ENCODE results near the gene ZSWIM5. TPM values are rescaled to one million over a fixed set of nuclear protein-coding genes. Genes with fewer than 3 reads are reported as not detected.

The ZSWIM5 gene
- total and polyA plus RNA-seq, 5 experiments from 2014 or later = 0.57 to 1.2 (median 0.85) TPM

DNA sequence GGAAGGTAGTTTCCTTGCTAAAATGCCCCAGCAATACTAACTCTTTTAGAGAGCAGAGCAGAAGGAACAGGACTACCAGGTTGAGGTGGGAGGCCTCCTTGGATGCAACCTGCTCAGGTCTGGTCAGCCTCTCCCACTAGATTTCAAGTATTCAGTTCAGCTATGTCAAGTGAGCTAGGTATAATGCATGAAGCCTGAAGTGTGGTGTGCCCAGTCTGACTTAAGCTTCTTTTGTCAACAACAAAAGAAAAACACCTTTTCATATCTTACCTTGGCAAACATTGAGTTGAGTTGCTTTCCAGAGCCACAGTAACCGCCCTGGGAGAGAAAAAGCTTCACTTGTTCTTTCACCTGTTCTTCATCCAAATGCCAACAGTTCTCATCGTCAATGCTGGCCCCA lies 146.6 kb downstream of the ZSWIM5 start:
- Mint-ChIP-seq H3K27me3 (no peaks in the 10 kb centered on the region), H3K9me3 (no peaks in the 10 kb centered on the region), H3K4me1 (no peaks in the 10 kb centered on the region), H3K27ac (peak overlapping the region in 1 of 10 donors; percentile 37), H3K36me3 (peaks cover 0 to 4% (median 0%) of the 10 kb centered on the region in 3 donors), H3K4me3 (no peak overlapping the region)
- ATAC-seq = no peak
- POLR2A ChIA-PET = no interaction called here
- DNase-seq = no peak

DNA sequence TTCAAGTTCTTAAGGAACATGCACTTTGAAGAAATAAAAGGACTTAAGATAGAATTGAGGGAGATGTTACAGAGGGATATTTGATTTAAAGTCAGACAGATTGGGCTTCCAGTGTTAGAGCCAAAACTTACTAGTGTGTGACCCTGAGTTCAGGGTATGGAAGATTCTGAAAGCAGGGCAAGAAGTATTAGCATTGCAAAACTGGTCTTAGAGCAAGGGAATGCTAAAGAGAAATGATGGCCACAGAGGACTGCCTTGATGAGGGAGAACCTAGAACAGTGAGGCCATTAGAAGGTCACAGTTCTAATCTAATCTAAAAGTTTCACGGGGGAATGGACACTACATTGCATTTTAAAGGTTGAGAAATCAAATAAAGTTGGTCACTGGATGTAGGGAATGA lies 148.9 kb downstream of the ZSWIM5 start:
- H3K4me1 Mint-ChIP-seq = peaks cover 0 to 9% (median 0%) of the 10 kb centered on the region in 4 donors
- peaks cover 0 to 4% (median 0%) of the 10 kb centered on the region in 3 donors for H3K36me3 Mint-ChIP-seq
- no peak overlapping the region for H3K27ac Mint-ChIP-seq
- ATAC-seq (no peak), DNase-seq (no peak)
- no peak overlapping the region for H3K4me3 Mint-ChIP-seq
- POLR2A ChIA-PET = no interaction called here
- no peaks in the 10 kb centered on the region for H3K27me3 Mint-ChIP-seq
- no peaks in the 10 kb centered on the region for H3K9me3 Mint-ChIP-seq

DNA sequence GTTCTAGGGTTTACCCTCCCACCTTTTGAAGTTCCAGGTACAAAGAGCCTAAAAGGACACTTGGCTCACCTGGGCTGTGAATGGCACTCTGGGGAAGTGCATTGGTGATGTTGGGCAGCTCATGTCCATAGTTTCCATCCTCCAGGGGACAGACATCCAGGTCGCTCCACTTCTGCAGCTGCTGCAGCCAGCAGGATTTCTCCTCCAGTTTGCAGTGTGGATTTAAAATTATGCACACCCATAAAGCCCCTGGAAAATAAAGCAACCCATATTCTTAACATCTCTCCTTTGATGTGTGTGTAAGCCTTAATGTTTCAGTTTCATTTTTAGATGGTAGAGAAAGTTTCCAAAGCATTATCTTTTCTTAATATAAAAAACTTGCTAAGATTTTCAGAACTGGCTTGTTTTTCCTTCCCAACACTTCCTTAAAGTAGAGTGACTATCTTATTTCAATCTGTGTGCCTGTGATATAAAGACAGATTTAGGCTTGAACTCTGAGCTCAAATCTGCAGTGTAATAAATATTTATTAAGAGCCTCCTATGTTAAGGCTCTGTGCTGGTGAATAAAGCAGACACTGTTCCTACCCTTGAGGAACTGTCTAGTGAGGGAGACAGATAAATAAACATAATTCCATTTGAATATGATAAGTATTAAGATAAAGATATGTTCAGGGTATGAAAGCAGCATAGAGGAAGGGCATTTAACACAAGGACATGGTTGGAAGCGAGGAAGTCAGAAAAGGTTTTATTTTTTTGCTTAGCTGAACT lies 155.2 kb downstream of the ZSWIM5 start:
- Mint-ChIP-seq H3K4me1 (peaks cover 4 to 27% (median 19%) of the 10 kb centered on the region in 4 donors), H3K27me3 (no peaks in the 10 kb centered on the region), H3K36me3 (peaks cover 0 to 4% (median 3%) of the 10 kb centered on the region in 3 donors), H3K4me3 (peak overlapping the region; percentile 50 to 82 (median 76)), H3K9me3 (no peaks in the 10 kb centered on the region), H3K27ac (peak overlapping the region; percentile 77 to 96 (median 89))
- DNase-seq = peak in 3 of 10 donors; percentile 29 to 51 (median 38)
- POLR2A ChIA-PET = interaction anchor here (1.8 kb wide), 1 partner anchor 39 kb away, joined by 5 read pairs; the partner anchor contains the start of gene UROD
- peak; percentile 84 to 85 for ATAC-seq

DNA sequence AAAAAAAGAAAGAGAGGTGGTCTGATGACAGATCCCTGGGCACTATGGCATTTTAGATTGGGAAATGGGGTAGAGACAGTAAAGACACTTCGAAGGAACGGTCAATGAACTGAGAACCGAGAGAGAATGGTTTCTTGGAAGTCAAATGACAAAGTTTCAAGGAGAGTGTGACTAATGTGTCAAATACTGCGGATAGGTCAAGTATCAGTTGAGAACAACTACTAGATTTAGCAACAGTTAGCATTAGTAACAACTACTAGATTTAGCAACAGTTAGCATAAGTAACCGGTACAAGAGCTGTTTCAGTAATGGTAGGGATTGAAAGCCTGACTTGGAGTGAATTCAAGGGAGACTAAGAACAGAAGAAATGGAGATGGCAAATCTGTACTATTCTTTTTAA lies 159.4 kb downstream of the ZSWIM5 start:
- Mint-ChIP-seq H3K9me3 (no peaks in the 10 kb centered on the region), H3K4me1 (peaks cover 4 to 25% (median 15%) of the 10 kb centered on the region in 4 donors), H3K36me3 (peaks cover 6 to 15% (median 10%) of the 10 kb centered on the region in 3 donors), H3K27me3 (no peaks in the 10 kb centered on the region), H3K27ac (no peak overlapping the region), H3K4me3 (no peak overlapping the region)
- POLR2A ChIA-PET = no interaction called here
- ATAC-seq = no peak
- no peak for DNase-seq

DNA sequence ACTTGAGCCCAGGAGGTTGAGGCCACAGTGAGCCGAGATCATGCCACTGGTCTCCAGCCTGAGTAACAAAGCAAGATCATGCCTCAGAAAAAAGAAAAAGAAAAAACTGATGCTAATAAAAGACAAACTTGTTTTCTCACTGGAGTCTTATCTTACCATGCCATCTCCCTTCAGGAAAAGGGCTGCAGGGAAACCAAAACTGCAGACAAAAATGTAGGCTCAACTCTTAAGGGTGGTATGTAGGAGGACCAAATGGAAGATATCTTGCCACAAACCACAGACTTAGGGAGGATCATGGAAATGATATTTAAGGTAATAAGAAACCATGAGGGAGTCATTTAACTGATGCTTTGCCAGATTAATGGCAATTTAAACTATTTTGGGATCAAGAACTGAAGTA lies 161.5 kb downstream of the ZSWIM5 start:
- H3K4me3 Mint-ChIP-seq = no peak overlapping the region
- ATAC-seq (no peak), DNase-seq (no peak)
- peaks cover 0 to 10% (median 2%) of the 10 kb centered on the region in 4 donors for H3K4me1 Mint-ChIP-seq
- H3K36me3 Mint-ChIP-seq = peaks cover 6 to 23% (median 12%) of the 10 kb centered on the region in 3 donors
- POLR2A ChIA-PET = no interaction called here
- no peaks in the 10 kb centered on the region for H3K27me3 Mint-ChIP-seq
- H3K9me3 Mint-ChIP-seq = no peaks in the 10 kb centered on the region
- H3K27ac Mint-ChIP-seq = no peak overlapping the region

DNA sequence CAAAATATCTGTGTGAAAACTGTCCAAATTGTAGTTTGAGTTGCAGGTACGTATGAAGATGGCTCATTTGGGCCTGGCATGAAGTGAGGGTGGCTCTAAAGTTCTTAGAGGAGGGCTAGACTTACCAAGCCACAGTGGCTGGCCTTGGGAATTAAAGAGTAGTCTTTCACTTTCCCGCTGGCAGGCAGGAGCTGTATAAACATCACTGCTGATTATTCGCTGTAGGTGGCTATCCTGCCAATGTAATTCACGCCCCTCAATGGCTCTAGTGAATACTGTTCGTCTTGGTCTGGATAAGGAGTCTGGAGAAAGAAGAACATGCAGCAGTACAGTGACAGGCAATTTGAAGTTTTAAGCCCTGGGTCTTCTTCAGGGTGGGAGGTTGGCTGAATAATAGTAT lies 163.3 kb downstream of the ZSWIM5 start:
- Mint-ChIP-seq H3K36me3 (peaks cover 6 to 24% (median 15%) of the 10 kb centered on the region in 3 donors), H3K9me3 (no peaks in the 10 kb centered on the region), H3K27me3 (no peaks in the 10 kb centered on the region), H3K27ac (no peak overlapping the region), H3K4me3 (no peak overlapping the region), H3K4me1 (no peaks in the 10 kb centered on the region)
- ATAC-seq (no peak), DNase-seq (no peak)
- POLR2A ChIA-PET = no interaction called here

DNA sequence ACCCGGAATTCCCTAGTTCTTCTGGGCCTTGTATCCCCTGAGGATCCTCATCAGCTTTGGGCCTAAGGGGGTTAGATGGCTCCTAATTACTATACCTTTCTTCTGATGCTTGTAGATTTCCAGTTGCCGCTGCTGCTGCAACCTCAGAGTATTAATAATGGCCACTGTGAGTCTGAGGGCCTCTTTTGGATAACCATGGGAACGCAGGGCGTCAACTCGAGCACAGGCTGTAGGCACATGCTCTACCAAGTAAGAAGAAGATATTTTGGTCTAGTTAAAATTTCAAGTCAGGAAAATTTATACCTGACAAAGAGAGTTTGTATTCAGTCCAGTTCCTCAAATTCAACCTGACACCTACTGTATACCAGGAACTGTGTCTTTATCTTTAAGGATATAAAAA lies 166.1 kb downstream of the ZSWIM5 start:
- no peak overlapping the region for H3K27ac Mint-ChIP-seq

DNA sequence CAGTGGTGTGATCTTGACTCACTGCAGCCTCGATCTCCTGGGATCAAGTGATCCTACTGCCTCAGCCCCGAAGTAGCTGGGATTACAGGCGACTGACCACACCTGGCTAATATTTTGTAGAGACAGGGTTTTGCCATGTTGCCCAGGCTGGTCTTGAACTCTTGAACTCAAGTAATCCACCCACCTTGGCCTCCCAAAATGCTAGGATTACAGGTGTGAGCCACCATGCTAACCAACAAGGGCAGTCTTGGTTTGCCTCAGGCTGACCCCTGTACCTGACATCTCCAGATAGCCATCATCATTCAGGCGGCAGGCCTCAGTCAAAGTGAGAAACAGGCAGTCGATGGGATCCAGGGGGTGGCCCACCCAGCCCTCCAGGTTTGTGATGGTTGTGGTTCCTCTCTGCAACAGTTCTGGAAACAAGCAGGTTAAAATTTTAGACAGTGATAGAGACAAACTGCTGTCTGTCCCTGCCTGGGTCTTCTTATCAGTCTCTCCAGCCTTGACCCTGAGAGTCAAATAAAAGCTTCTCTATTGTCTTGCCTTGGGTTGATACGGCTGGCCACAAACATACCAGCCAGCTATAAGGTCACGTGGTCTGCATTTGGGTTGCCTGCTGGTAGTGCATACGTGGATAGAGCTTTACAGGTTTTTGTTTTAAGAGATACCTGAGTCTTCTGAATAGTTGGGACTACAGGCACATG lies 167.6 kb downstream of the ZSWIM5 start:
- Mint-ChIP-seq H3K9me3 (no peaks in the 10 kb centered on the region), H3K4me1 (peaks cover 0 to 4% (median 1%) of the 10 kb centered on the region in 4 donors), H3K27me3 (no peaks in the 10 kb centered on the region), H3K27ac (no peak overlapping the region), H3K4me3 (no peak overlapping the region), H3K36me3 (peaks cover 6 to 27% (median 18%) of the 10 kb centered on the region in 3 donors)
- DNase-seq = no peak
- no peak for ATAC-seq
- POLR2A ChIA-PET = no interaction called here

More for the DNA sequence above, 166.1 kb downstream of the ZSWIM5 start:
- Mint-ChIP-seq H3K9me3 (no peaks in the 10 kb centered on the region), H3K4me1 (no peaks in the 10 kb centered on the region), H3K36me3 (peaks cover 6 to 28% (median 18%) of the 10 kb centered on the region in 3 donors), H3K4me3 (no peak overlapping the region), H3K27me3 (no peaks in the 10 kb centered on the region)
- POLR2A ChIA-PET = no interaction called here
- DNase-seq = no peak
- ATAC-seq = no peak

DNA sequence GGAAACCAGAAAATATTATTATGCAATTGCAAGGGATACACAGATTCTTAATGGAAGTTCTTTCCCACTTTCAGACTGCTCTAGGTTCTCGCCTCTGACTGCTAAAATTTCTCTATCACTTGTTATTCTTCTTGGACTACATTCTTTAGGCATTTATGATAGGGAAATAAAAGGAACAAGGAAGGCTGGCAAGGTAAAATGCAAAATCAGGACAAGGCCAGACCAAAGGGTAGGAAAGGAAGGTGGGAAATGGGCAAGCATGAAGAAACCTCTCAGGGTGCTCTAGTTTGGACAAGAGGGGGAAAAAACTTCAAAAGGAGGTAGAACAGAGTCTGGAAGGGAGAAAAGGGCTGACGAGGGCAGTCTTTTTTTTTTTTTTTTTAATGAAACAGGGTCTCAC lies 168.2 kb downstream of the ZSWIM5 start:
- ATAC-seq = no peak
- H3K27ac Mint-ChIP-seq = peak overlapping the region in 1 of 10 donors; percentile 4

DNA sequence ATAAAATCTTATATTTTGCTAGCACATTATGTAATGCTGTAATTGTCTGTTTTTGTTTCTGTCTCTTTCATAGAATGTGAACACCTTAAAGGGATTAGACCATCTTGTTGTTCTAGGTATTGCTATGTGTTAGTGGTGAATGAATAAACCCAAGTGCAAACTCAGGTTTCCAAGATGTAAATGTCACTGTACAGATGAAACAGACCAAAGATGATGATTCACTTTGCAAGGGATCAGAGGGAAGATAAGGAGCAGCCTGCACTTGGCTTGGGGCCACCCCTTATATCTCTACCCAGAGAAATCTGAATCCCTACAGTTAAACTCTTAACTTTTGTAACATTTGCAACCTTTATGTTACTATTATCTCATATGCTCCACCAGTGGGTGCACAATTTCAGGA lies 168.9 kb downstream of the ZSWIM5 start:
- Mint-ChIP-seq H3K4me3 (no peak overlapping the region), H3K9me3 (no peaks in the 10 kb centered on the region), H3K36me3 (peaks cover 4 to 20% (median 11%) of the 10 kb centered on the region in 3 donors), H3K27ac (no peak overlapping the region), H3K27me3 (no peaks in the 10 kb centered on the region), H3K4me1 (peaks cover 0 to 10% (median 7%) of the 10 kb centered on the region in 4 donors)
- POLR2A ChIA-PET = no interaction called here
- DNase-seq (no peak), ATAC-seq (no peak)

More for the DNA sequence above, 168.2 kb downstream of the ZSWIM5 start:
- POLR2A ChIA-PET = no interaction called here
- H3K36me3 Mint-ChIP-seq = peaks cover 6 to 24% (median 17%) of the 10 kb centered on the region in 3 donors
- no peaks in the 10 kb centered on the region for H3K9me3 Mint-ChIP-seq
- DNase-seq = no peak
- H3K4me1 Mint-ChIP-seq = peaks cover 0 to 7% (median 3%) of the 10 kb centered on the region in 4 donors
- H3K27me3 Mint-ChIP-seq = no peaks in the 10 kb centered on the region
- H3K4me3 Mint-ChIP-seq = no peak overlapping the region

DNA sequence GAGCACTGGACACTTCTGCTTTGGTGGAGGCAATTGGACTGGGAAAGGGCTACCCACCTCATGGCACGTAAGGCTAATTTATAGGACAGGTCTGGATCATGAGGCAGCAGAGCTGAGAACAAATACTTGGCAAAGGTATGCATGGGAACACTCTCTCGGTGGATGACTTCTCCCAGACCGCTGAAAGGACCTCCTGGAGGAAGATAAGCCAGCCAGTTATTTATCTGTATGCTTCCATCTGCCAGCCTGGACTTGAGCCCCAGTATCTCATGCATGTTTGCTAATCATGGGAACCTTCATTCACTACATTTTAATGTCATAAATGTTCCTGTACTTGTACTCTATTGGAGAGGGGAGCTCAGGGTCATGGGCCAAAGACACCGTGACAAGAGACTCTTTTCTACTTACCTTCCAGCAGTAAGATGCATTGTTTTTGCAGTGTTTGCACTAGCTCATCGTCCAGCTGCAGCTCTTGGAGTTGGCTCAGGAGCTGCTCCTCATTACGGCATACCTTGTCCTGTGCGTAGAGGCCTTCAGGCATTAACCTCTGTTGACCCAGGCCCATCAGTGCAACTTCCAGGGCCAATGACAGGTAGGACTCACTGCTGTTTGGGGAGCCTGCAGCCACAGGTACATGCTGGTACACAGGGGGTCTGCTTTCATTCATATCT lies 170.6 kb downstream of the ZSWIM5 start:
- Mint-ChIP-seq H3K27me3 (no peaks in the 10 kb centered on the region), H3K9me3 (no peaks in the 10 kb centered on the region), H3K27ac (no peak overlapping the region), H3K4me1 (peaks cover 0 to 10% (median 7%) of the 10 kb centered on the region in 4 donors), H3K36me3 (peaks cover 0 to 17% (median 6%) of the 10 kb centered on the region in 3 donors), H3K4me3 (no peak overlapping the region)
- ATAC-seq = no peak
- POLR2A ChIA-PET = no interaction called here
- no peak for DNase-seq

DNA sequence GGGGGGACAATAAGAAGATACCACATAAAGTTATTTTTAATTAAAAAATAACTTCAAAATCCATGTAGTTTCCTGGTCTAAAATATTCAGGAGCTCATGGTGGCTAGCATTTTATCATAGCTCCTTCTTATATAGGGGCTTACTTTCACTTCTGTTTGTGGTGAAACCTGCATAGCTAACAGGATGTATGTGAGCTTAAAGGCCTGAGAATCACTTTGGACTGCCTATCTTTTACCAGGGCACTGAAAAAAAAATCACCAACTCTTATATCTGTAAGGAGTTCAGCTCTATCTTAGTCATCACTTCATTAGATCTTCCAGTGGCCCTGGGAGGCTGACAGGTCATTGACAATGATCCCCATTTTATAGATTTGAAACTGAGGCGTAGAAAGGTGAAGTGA lies 173.0 kb downstream of the ZSWIM5 start:
- Mint-ChIP-seq H3K9me3 (no peaks in the 10 kb centered on the region), H3K27me3 (no peaks in the 10 kb centered on the region), H3K36me3 (peaks cover 0 to 9% (median 5%) of the 10 kb centered on the region in 3 donors), H3K4me3 (peak overlapping the region in 1 of 10 donors; percentile 14), H3K4me1 (peaks cover 0 to 10% (median 7%) of the 10 kb centered on the region in 4 donors), H3K27ac (peak overlapping the region in 6 of 10 donors; percentile 5 to 82 (median 68))
- DNase-seq (peak in 1 of 10 donors; percentile 13), ATAC-seq (peak; percentile 35 to 45)
- POLR2A ChIA-PET = no interaction called here

Measured in naive thymus-derived CD8-positive, alpha-beta T cell (primary cell).